SU-DHL-6 (cell line): Measurements from ENCODE around the gene JOSD1.

Source experiments
- CTCF ChIP-seq: fragments of 200-600 bp; sonication (generic); IDR thresholded peaks from one replicate; pipeline ENCODE4 v1.5.1; 2017; ENCODE audit warnings: antibody characterized with exemption, mild to moderate bottlenecking, low read length, moderate library complexity; ENCODE audit not compliant: insufficient read depth, poor library complexity, severe bottlenecking
- EZH2phosphoT487 ChIP-seq: fragments of 200-600 bp; sonication (generic), shearing (Covaris generic); conservative IDR thresholded peaks from 2 replicates; pipeline ENCODE4 v1.6.1; 2018; ENCODE audit warnings: mild to moderate bottlenecking, antibody characterized with exemption, low read length, moderate library complexity, mixed read lengths

DNA sequence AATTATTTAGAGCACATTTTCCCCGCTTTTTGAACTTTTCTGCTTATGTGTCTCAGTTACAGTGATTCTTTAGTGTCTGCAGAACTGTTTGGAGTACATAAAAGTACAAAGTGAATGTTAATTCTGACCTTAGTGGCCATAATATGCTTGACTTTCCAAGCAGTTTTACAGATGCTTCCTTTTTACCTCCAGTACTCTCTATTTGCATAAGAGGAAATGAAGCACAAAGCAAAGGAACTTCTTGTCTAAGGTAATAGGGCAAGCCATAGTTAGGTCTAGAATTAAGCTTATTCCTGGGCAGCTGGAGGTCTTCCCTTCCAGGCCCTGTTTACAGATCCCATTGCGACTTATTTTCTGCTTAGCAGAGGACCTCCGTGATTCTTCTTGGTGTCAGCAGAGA is 8.6 kb upstream of the JOSD1 start:
- TF ChIP-seq CTCF = no peak
- TF ChIP-seq EZH2phosphoT487 = no peak
